Measurements from ENCODE around the gene DOC2B.
"Not testable (repeated sequence)": the region's sequence is repeated elsewhere in the genome, so short reads cannot be mapped to it uniquely, and the experiment has no call there.

DOC2B gene

DNA sequence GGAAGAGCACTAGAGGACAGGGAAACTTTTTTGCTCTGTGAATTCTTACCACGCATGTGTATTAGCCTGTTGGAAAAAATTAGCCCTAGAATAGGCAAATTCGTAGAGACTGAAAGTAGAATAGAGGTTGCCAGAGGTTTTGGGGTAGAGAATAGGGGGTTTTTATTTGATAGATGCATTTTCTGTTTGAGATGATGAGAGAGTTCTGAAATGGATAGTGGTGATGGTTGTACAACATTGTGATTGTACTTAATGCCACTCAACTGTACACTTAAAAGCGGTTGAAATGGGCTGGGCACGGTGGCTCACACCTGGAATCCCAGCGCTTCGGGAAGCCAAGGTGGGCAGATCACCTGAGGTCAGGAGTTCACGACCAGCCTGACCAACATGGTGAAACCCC lies 8.0 kb upstream of the DOC2B start:
- DNase-seq (ENCODE audit: low spot score), result no peak

DNA sequence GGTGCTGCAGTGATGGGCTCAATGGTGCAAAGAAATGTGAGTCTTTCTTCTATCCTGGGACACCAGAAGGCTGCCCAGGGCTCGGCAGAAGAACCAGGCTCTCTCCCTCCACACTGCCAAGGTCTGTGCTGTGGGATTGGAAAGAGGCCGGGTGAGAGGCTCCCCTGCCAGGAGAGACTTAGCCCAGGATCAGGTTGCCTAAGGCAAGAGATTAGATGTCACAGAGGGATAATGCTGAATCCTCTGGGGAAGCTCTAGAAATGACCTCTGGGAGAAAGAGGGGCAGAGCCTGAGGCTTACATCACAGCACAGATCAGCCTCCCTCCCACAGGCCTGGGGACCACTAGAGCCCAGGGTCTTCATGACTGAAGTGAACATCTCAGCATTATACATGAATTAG lies 5.7 kb upstream of the DOC2B start:
- DNase-seq (ENCODE audit: low spot score), result no peak

- peak; percentile 11 for DNase-seq (ENCODE audit: low spot score)
Measured at GRCh38 chr17:185445-186138, 4.1 kb upstream of the DOC2B start.

- no peak for DNase-seq (ENCODE audit: low spot score)
Measured at GRCh38 chr17:183021-183420, 1.6 kb upstream of the DOC2B start.

GRCh38 chr17:182050-182751 lies 751 bp upstream of the DOC2B start:
- no peak for DNase-seq (ENCODE audit: low spot score)

- no peak for DNase-seq (ENCODE audit: low spot score)
Measured at GRCh38 chr17:180381-181244, 837 bp downstream of the DOC2B start.

DNA sequence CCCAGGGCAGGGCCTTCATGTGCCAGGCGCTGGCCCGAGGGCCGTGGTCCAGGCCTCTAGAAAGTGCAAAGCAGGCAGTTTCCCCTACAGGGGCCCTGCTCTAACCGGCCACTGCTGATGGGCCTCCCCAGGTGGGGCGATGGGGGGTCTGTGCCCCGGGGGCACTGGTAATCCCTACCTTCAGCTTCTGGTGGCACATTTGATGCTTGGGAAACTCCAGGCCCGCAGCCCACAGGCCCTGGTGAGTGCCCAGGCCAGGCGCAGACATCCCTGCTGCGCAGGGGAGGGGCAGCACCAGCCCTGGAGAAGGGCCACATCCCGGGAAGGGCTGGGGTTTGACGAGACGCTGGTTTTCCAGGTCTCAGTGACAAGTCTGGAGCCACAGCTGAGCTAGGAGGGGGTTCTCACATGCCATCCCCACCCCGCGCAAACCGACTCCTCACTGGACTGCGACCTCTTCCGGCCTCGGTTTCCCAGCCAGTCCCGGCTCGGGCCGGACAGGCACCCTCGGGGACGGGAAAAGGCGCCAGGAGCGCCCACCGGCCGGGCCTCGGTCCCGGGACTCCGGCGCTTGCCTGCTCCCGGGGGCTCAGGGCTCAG lies 1.6 kb downstream of the DOC2B start:
- no peak for DNase-seq (ENCODE audit: low spot score)

GRCh38 chr17:179066-179432 lies 2.4 kb downstream of the DOC2B start:
- no peak for DNase-seq (ENCODE audit: low spot score)

GRCh38 chr17:178292-179065 lies 3.0 kb downstream of the DOC2B start:
- no peak for DNase-seq (ENCODE audit: low spot score)

DNA sequence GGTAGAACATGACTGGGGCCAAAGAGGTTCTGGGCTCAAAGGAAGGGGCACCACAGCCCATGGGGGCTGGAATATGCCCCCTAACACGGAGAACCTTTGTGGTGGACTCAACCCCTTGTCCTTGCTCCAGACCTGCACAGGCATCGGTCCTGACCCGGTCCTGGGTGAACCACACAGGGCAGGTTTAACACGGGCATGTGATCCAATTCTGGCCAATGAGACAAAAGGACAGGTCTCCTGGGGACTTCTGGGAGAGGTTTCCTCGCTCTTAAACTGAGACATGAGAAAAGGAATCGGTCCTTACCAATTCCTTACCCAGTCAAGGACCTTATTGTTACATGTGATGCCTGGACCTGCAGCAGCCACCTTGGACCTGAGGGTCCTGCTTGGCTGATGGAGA lies 3.7 kb downstream of the DOC2B start:
- DNase-seq (ENCODE audit: low spot score), result no peak

DNA sequence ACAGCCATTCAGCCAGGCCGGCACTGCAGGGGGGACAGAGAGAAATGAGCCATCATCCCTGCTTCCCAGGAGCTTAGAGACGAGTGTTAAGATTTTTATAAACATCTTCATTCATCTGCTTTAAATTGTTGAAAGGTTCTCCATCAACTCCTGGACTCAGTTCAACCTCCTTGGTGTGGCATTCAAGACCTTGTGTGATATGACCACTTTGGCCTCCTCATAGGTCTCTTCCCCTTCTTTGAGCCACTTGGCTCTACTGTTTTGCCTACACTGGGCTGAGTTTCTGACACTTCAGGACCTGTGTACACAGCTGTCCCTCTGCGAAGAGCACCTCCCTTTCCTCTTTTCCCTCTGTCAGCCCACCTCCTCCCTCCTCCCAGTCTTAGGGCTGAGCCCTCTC lies 4.3 kb downstream of the DOC2B start:
- no peak for DNase-seq (ENCODE audit: low spot score)

DNA sequence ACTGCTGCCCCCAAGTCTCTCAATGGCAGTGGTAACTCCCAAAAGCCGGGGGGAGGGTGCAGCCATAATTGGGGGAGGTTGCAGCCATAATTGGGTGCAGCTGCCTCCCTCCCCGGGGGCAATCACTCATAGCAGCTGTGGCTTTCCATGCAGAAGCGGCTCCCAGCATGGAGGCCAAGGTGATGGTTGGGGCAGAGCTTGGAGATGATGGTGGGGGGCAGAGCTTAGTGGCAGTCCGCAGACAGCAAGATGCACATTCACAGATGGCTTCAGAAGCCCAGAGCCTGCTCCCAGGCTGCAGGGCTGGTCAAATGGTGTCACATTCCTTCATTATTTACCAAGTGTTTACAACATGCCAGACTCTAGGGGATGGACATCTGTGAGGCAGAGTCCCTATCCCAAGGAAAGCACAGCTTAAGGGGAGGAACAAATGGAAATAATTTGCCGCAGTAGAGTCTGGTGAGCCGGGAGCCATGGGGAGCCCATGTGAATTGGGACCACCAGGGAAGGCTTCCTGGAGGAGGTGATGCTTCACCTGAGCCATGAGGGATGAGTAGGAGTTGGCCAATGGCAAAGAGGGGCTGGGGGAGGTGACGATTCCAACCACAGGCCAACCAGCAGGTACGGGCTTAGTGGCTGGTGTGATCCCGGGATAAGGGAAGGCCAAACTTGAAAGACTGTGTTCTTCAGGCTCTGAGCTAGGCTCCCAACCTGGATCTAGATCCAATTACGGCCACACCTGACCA lies 8.1 kb downstream of the DOC2B start:
- no peak for DNase-seq (ENCODE audit: low spot score)

DNA sequence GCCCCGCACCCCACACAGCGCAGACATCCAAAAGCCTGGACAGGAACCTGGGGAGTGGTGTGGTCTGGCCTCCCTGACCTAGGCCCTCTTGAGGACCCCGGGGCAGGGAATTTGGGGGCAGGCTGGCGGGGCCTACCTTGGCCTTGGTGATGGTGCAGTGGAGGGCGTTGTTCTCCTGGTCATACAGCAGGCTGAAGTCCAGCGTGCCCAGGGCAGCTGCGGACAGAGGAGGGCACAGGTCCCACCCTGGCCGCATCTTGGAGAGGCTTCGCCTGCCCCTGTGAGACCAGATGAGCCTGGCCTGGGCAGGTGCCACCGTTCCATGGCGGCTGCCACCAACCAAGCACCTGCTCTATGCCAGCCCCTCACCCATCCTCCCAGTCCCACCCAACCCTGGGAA lies 9.0 kb downstream of the DOC2B start:
- no peak for DNase-seq (ENCODE audit: low spot score)

DNA sequence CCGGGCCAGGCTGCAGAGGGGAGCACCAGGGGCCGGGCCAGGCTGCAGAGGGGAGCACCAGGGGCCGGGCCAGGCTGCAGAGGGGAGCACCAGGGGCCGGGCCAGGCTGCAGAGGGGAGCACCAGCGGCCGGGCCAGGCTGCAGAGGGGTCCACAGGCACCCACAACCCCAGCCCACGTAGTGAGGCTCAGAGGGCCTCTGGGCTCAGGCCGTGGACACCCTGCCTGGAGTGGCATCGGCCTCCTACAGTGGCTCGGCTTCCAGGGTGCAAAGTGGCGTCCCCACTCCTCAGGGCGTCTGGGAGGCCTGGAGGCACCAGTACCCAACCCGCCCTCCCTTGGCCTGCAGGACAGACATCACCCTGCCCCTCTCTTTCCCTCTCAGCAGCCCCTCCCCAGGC lies 9.6 kb downstream of the DOC2B start:
- DNase-seq (ENCODE audit: low spot score), result no peak

GRCh38 chr17:170130-170670 lies 11.2 kb downstream of the DOC2B start:
- no peak for DNase-seq (ENCODE audit: low spot score)

DNA sequence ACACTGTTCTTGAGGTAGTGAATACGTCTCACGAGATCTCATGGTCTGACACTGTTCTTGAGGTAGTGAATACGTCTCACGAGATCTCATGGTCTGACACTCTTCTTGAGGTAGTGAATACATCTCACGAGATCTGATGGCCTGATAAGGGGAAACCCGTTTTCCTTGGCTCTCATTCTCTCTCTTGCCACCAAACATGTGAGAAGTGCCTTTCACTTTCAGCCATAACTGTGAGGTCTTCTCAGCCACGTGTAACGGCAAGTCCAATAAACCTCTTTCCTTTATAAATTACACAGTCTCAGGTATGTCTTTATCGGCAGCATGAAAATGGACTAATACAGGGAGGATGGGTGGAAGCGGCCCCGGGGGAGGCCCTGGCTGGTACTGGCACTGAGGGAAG lies 12.8 kb downstream of the DOC2B start:
- DNase-seq (ENCODE audit: low spot score), result not testable (repeated sequence)

GRCh38 chr17:165939-166338 lies 15.5 kb downstream of the DOC2B start:
- DNase-seq (ENCODE audit: low spot score), result no peak

- DNase-seq (ENCODE audit: low spot score), result peak; percentile 15
Measured at GRCh38 chr17:164303-165235, 16.9 kb downstream of the DOC2B start.

DNA sequence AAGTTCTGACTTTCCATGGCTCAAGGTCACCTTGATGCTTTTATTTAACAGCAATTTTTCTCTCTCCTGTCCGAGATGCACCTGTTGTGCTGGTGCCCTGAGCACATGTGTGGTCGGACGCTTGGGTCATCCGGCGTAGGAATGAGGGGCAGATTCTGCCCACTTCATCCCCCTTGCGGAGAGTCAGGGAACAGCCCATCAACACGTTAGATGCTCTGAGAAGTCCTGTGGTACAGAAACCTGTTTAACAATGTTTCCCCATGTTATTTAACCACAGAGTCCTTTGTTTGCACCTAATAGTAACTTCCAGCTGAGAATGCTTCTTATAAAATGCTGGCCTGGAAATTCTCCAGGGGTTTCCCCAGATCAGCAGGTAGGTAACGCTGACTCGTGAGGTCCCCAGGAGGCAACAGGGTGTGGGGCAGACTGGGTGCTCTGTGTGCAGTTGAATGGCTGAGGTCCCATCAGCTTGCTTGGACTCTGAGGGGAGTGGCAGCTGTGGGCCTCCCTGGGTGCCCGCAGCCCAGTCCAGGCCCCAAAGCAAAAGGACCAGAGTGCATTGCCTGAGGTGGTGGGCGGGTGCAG lies 17.8 kb downstream of the DOC2B start:
- no peak for DNase-seq (ENCODE audit: low spot score)
